SK-N-SH (cell line): ENCODE results near the gene CHD2. TPM values are rescaled to one million over a fixed set of nuclear protein-coding genes. Genes with fewer than 3 reads are reported as not detected.
A peak's percentile ranks its signal among the peaks of the same experiment; 100 is the strongest.

Source experiments
- CTCF ChIA-PET: fragments of 300-600, 350-600 bp; formaldehyde crosslinking; extraction: SDS; loops from one replicate; lab custom pipeline; 2021; lab: Yijun Ruan, JAX
- POLR2A ChIA-PET: fragments of 350-600 bp; sonication (Branson Sonifier 250); formaldehyde crosslinking; extraction: SDS; loops from one replicate; lab custom pipeline; 2020; ENCODE audit warnings: antibody characterized with exemption, inconsistent platforms; lab: Yijun Ruan, JAX
- DNase-seq: peaks from one replicate; pipeline ENCODE4 v3.0.0; 2012
- H2AFZ ChIP-seq: fragments of 200-600 bp; sonication (generic); 2 replicates; pipeline ENCODE4 v1.8.1; 2016; ENCODE audit warnings: antibody characterized with exemption, mild to moderate bottlenecking, low read depth
- H3F3A ChIP-seq: fragments of 200-600 bp; sonication (generic); replicated peaks from 2 replicates; pipeline ENCODE3; 2016; ENCODE audit warnings: antibody characterized with exemption, mild to moderate bottlenecking; ENCODE audit not compliant: insufficient read depth
- H3K27ac ChIP-seq, 2 experiments: fragments of 200-500 bp in 1 of 2; fragments of 200-600 bp in 1 of 2; sonication (Bioruptor generic) in 1 of 2; sonication (generic), shearing (Covaris generic) in 1 of 2; 2 replicates each; pipeline versions ENCODE4 v1.5.1 to v1.6.1; 2014 to 2016; ENCODE audit warnings: low read depth in 2 of 2, inconsistent platforms in 1 of 2, low read length in 1 of 2, mild to moderate bottlenecking in 1 of 2, mixed read lengths in 1 of 2
- H3K27me3 ChIP-seq: fragments of 200-600 bp; sonication (generic), shearing (Covaris generic); 2 replicates; pipeline ENCODE4 v1.6.1; 2016; ENCODE audit warnings: mixed run types; ENCODE audit not compliant: insufficient read depth
- H3K36me3 ChIP-seq, 2 experiments: fragments of 200-500 bp in 1 of 2; fragments of 200-600 bp in 1 of 2; sonication (Bioruptor generic) in 1 of 2; sonication (generic) in 1 of 2; replicated peaks in 1 of 2; 2 replicates each; pipeline versions ENCODE3 to v1.5.1; 2014 to 2016; ENCODE audit warnings: low read length in 1 of 2, mild to moderate bottlenecking in 1 of 2; ENCODE audit not compliant: insufficient read depth in 2 of 2, control insufficient read depth in 1 of 2
- H3K4me1 ChIP-seq, 2 experiments: fragments of 200-500 bp in 1 of 2; fragments of 200-600 bp in 1 of 2; sonication (Bioruptor generic) in 1 of 2; sonication (generic), shearing (Covaris generic) in 1 of 2; 2 replicates each; pipeline versions ENCODE4 v1.5.1 to v1.6.1; 2014 to 2016; ENCODE audit warnings: low read depth in 1 of 2, low read length in 1 of 2, mixed run types in 1 of 2; ENCODE audit not compliant: insufficient read depth in 2 of 2, control insufficient read depth in 1 of 2
- H3K4me2 ChIP-seq: fragments of 200-600 bp; sonication (generic), shearing (Covaris generic); 2 replicates; pipeline ENCODE4 v1.6.1; 2017; ENCODE audit warnings: mixed run types
- H3K4me3 ChIP-seq, 2 experiments: fragments of 200-500 bp in 1 of 2; fragments of 200-600 bp in 1 of 2; sonication (Bioruptor generic) in 1 of 2; sonication (generic), shearing (Covaris generic) in 1 of 2; 2 replicates each; pipeline versions ENCODE4 v1.5.1 to v1.8.1; 2014 to 2016; ENCODE audit warnings: low read depth in 2 of 2, inconsistent platforms in 1 of 2, low read length in 1 of 2, mild to moderate bottlenecking in 1 of 2, mixed read lengths in 1 of 2, moderate library complexity in 1 of 2
- H3K79me2 ChIP-seq: fragments of 200-600 bp; sonication (generic); 2 replicates; pipeline ENCODE4 v1.8.1; 2017; ENCODE audit warnings: mild to moderate bottlenecking; ENCODE audit not compliant: insufficient read depth
- H3K9ac ChIP-seq: fragments of 200-600 bp; sonication (generic); 2 replicates; pipeline ENCODE4 v1.6.1; 2017; ENCODE audit warnings: mixed run types
- H3K9me2 ChIP-seq: fragments of 200-600 bp; sonication (generic); 2 replicates; pipeline ENCODE4 v1.6.1; 2017; ENCODE audit warnings: mixed run types
- H3K9me3 ChIP-seq: fragments of 200-600 bp; sonication (generic); 2 replicates; pipeline ENCODE4 v1.6.1; 2017; ENCODE audit warnings: mixed run types, mild to moderate bottlenecking, moderate library complexity
- H4K20me1 ChIP-seq: fragments of 200-600 bp; sonication (generic); 2 replicates; pipeline ENCODE4 v1.6.1; 2017; ENCODE audit warnings: mild to moderate bottlenecking, mixed run types; ENCODE audit not compliant: insufficient read depth
- EZH2phosphoT487 ChIP-seq: fragments of 200-600 bp; sonication (generic); IDR thresholded peaks from 2 replicates; pipeline ENCODE4 v1.6.1; 2017; ENCODE audit warnings: low read depth, mixed run types, mild to moderate bottlenecking, antibody characterized with exemption, moderate library complexity, borderline replicate concordance
- FOXM1 ChIP-seq: IDR thresholded peaks from 2 replicates; pipeline ENCODE4 v1.4.0; 2012; ENCODE audit warnings: low read depth, mild to moderate bottlenecking
- GABPA ChIP-seq: IDR thresholded peaks from 2 replicates; pipeline ENCODE4 v1.4.0; 2012; ENCODE audit warnings: low read depth, mild to moderate bottlenecking
- POLR2AphosphoS5 ChIP-seq: IDR thresholded peaks from 2 replicates; pipeline ENCODE4 v1.6.1; 2012; ENCODE audit warnings: low read depth, low read length
- RCOR1 ChIP-seq: fragments of 150-350 bp; IDR thresholded peaks from 2 replicates; pipeline ENCODE4 v1.6.1; 2017; ENCODE audit warnings: antibody characterized with exemption, low read length
- RFX5 ChIP-seq: IDR thresholded peaks from 2 replicates; pipeline ENCODE4 v1.6.1; 2012; ENCODE audit warnings: mild to moderate bottlenecking, improper control_type of control experiment, low read length
- SMC3 ChIP-seq: IDR thresholded peaks from 2 replicates; pipeline ENCODE4 v1.6.1; 2012; ENCODE audit warnings: low read depth, low read length, improper control_type of control experiment
- TCF12 ChIP-seq: IDR thresholded peaks from 2 replicates; pipeline ENCODE4 v1.4.0; 2012
- USF1 ChIP-seq: IDR thresholded peaks from 2 replicates; pipeline ENCODE4 v1.4.0; 2012; ENCODE audit warnings: low read depth, borderline replicate concordance
- WGBS: methylation state at CpG from one replicate; pipeline ENCODE4 v1.1.6; 2017; ENCODE audit warnings: low lambda C conversion rate; 5-methylcytosine and 5-hydroxymethylcytosine counted together
- polyA plus RNA-seq, 3 experiments: library from polyadenylated mRNA; depleted of rRNA; stranded (reverse); fragments of >200 nt; gene quantifications; 2 replicates each; pipeline ENCODE4 v1.2.3, GENCODE V29; 2012
- TF ChIP-seq, protein P1 (sequence below): fragments of 150-350 bp; IDR thresholded peaks from 2 replicates; pipeline ENCODE4 v1.6.1; 2017; ENCODE audit warnings: antibody characterized with exemption, low read length, low read depth, borderline replicate concordance
- TF ChIP-seq, protein P2 (sequence below): IDR thresholded peaks from 2 replicates; pipeline ENCODE4; 2012
- TF ChIP-seq, protein P3 (sequence below): IDR thresholded peaks from 2 replicates; pipeline ENCODE4 v1.4.0; 2012; ENCODE audit warnings: low read depth

CHD2 gene
- polyA plus RNA-seq, 1 of the 3 experiments (the other 2 are of a cell fraction) = 25.3 TPM

GRCh38 chr15:93070551-93071296, 170.6 kb downstream of the CHD2 start:
- Histone ChIP-seq H3K27ac (no peak overlapping the region), H3K4me1 (peaks cover 5 to 8% of the 10 kb centered on the region in 2 experiments), H3K4me3 (peak overlapping the region in 1 of 2 experiments; percentile 87; a peak in 1 of 4 replicates), H4K20me1 (no peaks in the 10 kb centered on the region; the same call in 1 of the 2 replicates), H3K79me2 (no peaks in the 10 kb centered on the region), H3K9me2 (no peaks in the 10 kb centered on the region), H2AFZ (no peak overlapping the region), H3K4me2 (peak overlapping the region; percentile 95; the same call in 1 of the 2 replicates), H3K36me3 (no peaks in the 10 kb centered on the region), H3K27me3 (no peaks in the 10 kb centered on the region), H3F3A (no peaks in the 10 kb centered on the region), H3K9ac (no peak overlapping the region), H3K9me3 (no peaks in the 10 kb centered on the region)
- no peak for DNase-seq
- TF ChIP-seq, protein P1, sequence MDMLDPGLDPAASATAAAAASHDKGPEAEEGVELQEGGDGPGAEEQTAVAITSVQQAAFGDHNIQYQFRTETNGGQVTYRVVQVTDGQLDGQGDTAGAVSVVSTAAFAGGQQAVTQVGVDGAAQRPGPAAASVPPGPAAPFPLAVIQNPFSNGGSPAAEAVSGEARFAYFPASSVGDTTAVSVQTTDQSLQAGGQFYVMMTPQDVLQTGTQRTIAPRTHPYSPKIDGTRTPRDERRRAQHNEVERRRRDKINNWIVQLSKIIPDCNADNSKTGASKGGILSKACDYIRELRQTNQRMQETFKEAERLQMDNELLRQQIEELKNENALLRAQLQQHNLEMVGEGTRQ = no peak
- TF ChIP-seq USF1 (no peak), SMC3 (no peak), FOXM1 (no peak), POLR2AphosphoS5 (no peak), TCF12 (no peak), RCOR1 (no peak)
- TF ChIP-seq, protein P2, sequence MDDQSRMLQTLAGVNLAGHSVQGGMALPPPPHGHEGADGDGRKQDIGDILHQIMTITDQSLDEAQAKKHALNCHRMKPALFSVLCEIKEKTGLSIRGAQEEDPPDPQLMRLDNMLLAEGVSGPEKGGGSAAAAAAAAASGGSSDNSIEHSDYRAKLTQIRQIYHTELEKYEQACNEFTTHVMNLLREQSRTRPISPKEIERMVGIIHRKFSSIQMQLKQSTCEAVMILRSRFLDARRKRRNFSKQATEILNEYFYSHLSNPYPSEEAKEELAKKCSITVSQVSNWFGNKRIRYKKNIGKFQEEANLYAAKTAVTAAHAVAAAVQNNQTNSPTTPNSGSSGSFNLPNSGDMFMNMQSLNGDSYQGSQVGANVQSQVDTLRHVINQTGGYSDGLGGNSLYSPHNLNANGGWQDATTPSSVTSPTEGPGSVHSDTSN = no peak
- TF ChIP-seq, protein P3, sequence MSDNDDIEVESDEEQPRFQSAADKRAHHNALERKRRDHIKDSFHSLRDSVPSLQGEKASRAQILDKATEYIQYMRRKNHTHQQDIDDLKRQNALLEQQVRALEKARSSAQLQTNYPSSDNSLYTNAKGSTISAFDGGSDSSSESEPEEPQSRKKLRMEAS = no peak
- CTCF ChIA-PET = interaction anchor here (2.7 to 3.2 kb wide), 3 partner anchors 17 to 1049 kb away, joined by 12 to 20 read pairs (median 15); partner anchors contain the start of gene RGMA
- WGBS = 91% methylated on average over 10 of the region's 10 CpGs
- POLR2A ChIA-PET = no interaction called here

GRCh38 chr15:93071469-93071936, 171.4 kb downstream of the CHD2 start:
- ChIA-PET CTCF (interaction anchor here (1.4 to 3.2 kb wide), 4 partner anchors 16 to 1048 kb away, joined by 3 to 20 read pairs (median 14); partner anchors contain the start of gene RGMA), POLR2A (no interaction called here)
- H3K27ac ChIP-seq = no peak overlapping the region
- H3K9me3 ChIP-seq = no peaks in the 10 kb centered on the region
- H2AFZ ChIP-seq = peak overlapping the region; percentile 97; the same call in 1 of the 2 replicates
- peak overlapping the region; percentile 95 for H3K4me2 ChIP-seq
- TF ChIP-seq RFX5 (no peak), POLR2AphosphoS5 (no peak), EZH2phosphoT487 (no peak), GABPA (no peak)
- TF ChIP-seq, all 33 proteins: peak for 0
- H4K20me1 ChIP-seq = no peaks in the 10 kb centered on the region; the same call in 1 of the 2 replicates
- no peaks in the 10 kb centered on the region for H3F3A ChIP-seq
- no peaks in the 10 kb centered on the region for H3K27me3 ChIP-seq
- no peaks in the 10 kb centered on the region for H3K36me3 ChIP-seq
- peak overlapping the region; percentile 70 to 87 for H3K4me3 ChIP-seq
- H3K4me1 ChIP-seq = peaks cover 5 to 8% of the 10 kb centered on the region in 2 experiments
- H3K79me2 ChIP-seq = no peaks in the 10 kb centered on the region
- WGBS = 77% methylated on average over 16 of the region's 22 CpGs
- no peak for DNase-seq
- H3K9me2 ChIP-seq = no peaks in the 10 kb centered on the region
- H3K9ac ChIP-seq = peak overlapping the region; percentile 55; the same call in 1 of the 2 replicates
